Activated CD4-positive, CD25-positive, alpha-beta regulatory T cell treated with anti-CD3 and anti-CD28 coated beads, Interleukin-2, amount 50 U/mL, for 24 hours (primary cell): ENCODE data around the gene DCLK1.

Source experiments
- ATAC-seq, 2 donors: fragments of 150-1000 bp; cut with Tn5 transposase; one replicate each; pipeline ENCODE4 v1.10.0; 2021; ENCODE audit warnings: mild to moderate bottlenecking in 1 of 2, moderate library complexity in 1 of 2

DCLK1 gene

GRCh38 chr13:35732565-35732964, 398.6 kb downstream of the DCLK1 start:
- no peak for ATAC-seq

GRCh38 chr13:35731471-35731870, 399.7 kb downstream of the DCLK1 start:
- ATAC-seq: no peak

- no peak for ATAC-seq
These were observed 401.1 kb downstream of the DCLK1 start for GRCh38 chr13:35729926-35730627.

GRCh38 chr13:35727881-35728280, 403.3 kb downstream of the DCLK1 start:
- ATAC-seq: no peak

DNA sequence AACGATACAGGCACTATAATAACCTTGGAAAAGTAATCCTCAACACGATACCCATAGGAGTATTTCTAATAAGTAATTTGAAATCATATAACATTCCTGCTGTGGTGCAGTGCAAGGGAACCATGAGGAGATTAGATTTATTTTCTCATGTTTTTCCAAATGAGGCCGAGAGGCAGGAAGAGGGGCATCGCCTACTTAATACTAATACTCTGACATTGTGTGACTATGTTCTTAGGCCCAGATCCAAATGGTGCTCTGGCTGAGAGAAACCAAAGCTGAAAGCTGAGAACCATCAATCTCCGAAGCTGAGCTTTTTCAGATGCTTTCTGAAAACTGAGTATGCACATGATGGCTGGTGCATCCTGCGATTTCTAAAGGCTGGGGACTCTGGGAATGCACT, 406.7 kb downstream of the DCLK1 start:
- no peak for ATAC-seq

- no peak for ATAC-seq
These were observed 407.4 kb downstream of the DCLK1 start for GRCh38 chr13:35723821-35724220.

DNA sequence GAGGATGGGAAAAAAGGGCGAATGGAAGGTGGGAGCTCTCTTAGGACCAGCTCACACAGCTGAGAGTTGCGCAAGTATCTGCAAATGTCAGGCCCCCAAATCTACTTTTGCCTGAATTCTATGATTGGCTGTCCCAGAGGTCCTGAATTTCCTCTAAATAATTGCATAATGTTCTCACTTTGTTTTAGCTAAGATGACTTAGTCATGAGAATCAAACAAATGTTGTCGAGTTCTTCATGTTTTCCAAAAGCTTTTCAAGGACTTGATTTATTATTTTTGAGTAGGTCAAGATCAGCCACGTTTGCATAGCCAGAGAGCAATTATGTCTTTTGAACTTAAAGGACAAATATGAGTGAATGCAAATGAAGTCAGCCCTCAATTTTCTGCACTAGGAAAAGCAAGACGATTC, 408.1 kb downstream of the DCLK1 start:
- ATAC-seq: no peak

GRCh38 chr13:35722458-35723052, 408.6 kb downstream of the DCLK1 start:
- no peak for ATAC-seq

GRCh38 chr13:35720690-35721554, 410.3 kb downstream of the DCLK1 start:
- peak in 1 of 2 donors; percentile 36 for ATAC-seq

- ATAC-seq: no peak
These were observed 410.9 kb downstream of the DCLK1 start for GRCh38 chr13:35720290-35720689.
